Measurements from ENCODE around the gene KIF19. TPM values are rescaled to one million over a fixed set of nuclear protein-coding genes. Genes with fewer than 3 reads are reported as not detected.
"Not testable (repeated sequence)": the region's sequence is repeated elsewhere in the genome, so short reads cannot be mapped to it uniquely, and the experiment has no call there.

Gene KIF19
- total RNA-seq, 1 donor: not detected

- Histone ChIP-seq H3K4me1 (ENCODE audit: insufficient read depth, low read length) (no peaks in the 10 kb centered on the region), H3K4me2 (ENCODE audit: insufficient read depth, low read length) (no peak overlapping the region), H3K9me3 (ENCODE audit: low read depth, low read length) (no peaks in the 10 kb centered on the region), H3K79me2 (ENCODE audit: insufficient read depth, low read length) (no peaks in the 10 kb centered on the region), H3K27ac (ENCODE audit: low read depth, low read length) (no peak overlapping the region), H3K27me3 (ENCODE audit: insufficient read depth, low read length) (no peaks in the 10 kb centered on the region), H3K36me3 (ENCODE audit: insufficient read depth, low read length) (no peaks in the 10 kb centered on the region), H4K20me1 (ENCODE audit: insufficient read depth, low read length) (no peaks in the 10 kb centered on the region), H2AFZ (ENCODE audit: low read length) (no peak overlapping the region), H3K4me3 (ENCODE audit: insufficient read depth, low read length) (no peak overlapping the region)
- DNase-seq (ENCODE audit: insufficient read length, low spot score, missing footprints): no peak
- no peak for TF ChIP-seq CTCF (IDR thresholded peaks at IDR 0.05; ENCODE audit: extremely low read depth, low read depth, low read length)
These were observed 76.0 kb downstream of the KIF19 start for GRCh38 chr17:74402048-74402447.

GRCh38 chr17:74403512-74404137 lies 77.6 kb downstream of the KIF19 start:
- Histone ChIP-seq H3K27me3 (ENCODE audit: insufficient read depth, low read length) (no peaks in the 10 kb centered on the region), H3K27ac (ENCODE audit: low read depth, low read length) (no peak overlapping the region), H3K9me3 (ENCODE audit: low read depth, low read length) (no peaks in the 10 kb centered on the region), H3K4me3 (ENCODE audit: insufficient read depth, low read length) (no peak overlapping the region), H4K20me1 (ENCODE audit: insufficient read depth, low read length) (no peaks in the 10 kb centered on the region), H2AFZ (ENCODE audit: low read length) (no peak overlapping the region), H3K4me1 (ENCODE audit: insufficient read depth, low read length) (no peaks in the 10 kb centered on the region), H3K79me2 (ENCODE audit: insufficient read depth, low read length) (no peaks in the 10 kb centered on the region), H3K36me3 (ENCODE audit: insufficient read depth, low read length) (no peaks in the 10 kb centered on the region), H3K4me2 (ENCODE audit: insufficient read depth, low read length) (no peak overlapping the region)
- TF ChIP-seq CTCF (IDR thresholded peaks at IDR 0.05; ENCODE audit: extremely low read depth, low read depth, low read length): no peak
- DNase-seq (ENCODE audit: insufficient read length, low spot score, missing footprints): peak; percentile 25

GRCh38 chr17:74404218-74404617 lies 78.2 kb downstream of the KIF19 start:
- no peaks in the 10 kb centered on the region for H4K20me1 ChIP-seq (ENCODE audit: insufficient read depth, low read length)
- no peak for DNase-seq (ENCODE audit: insufficient read length, low spot score, missing footprints)
- no peak overlapping the region for H3K4me3 ChIP-seq (ENCODE audit: insufficient read depth, low read length)
- no peaks in the 10 kb centered on the region for H3K9me3 ChIP-seq (ENCODE audit: low read depth, low read length)
- no peak overlapping the region for H2AFZ ChIP-seq (ENCODE audit: low read length)
- no peak overlapping the region for H3K27ac ChIP-seq (ENCODE audit: low read depth, low read length)
- no peaks in the 10 kb centered on the region for H3K79me2 ChIP-seq (ENCODE audit: insufficient read depth, low read length)
- TF ChIP-seq CTCF (IDR thresholded peaks at IDR 0.05; ENCODE audit: extremely low read depth, low read depth, low read length): no peak
- no peaks in the 10 kb centered on the region for H3K4me1 ChIP-seq (ENCODE audit: insufficient read depth, low read length)
- H3K27me3 ChIP-seq (ENCODE audit: insufficient read depth, low read length): no peaks in the 10 kb centered on the region
- no peaks in the 10 kb centered on the region for H3K36me3 ChIP-seq (ENCODE audit: insufficient read depth, low read length)
- no peak overlapping the region for H3K4me2 ChIP-seq (ENCODE audit: insufficient read depth, low read length)

GRCh38 chr17:74404789-74405188 lies 78.8 kb downstream of the KIF19 start:
- no peak for TF ChIP-seq CTCF (IDR thresholded peaks at IDR 0.05; ENCODE audit: extremely low read depth, low read depth, low read length)
- H3K4me2 ChIP-seq (ENCODE audit: insufficient read depth, low read length): no peak overlapping the region
- H4K20me1 ChIP-seq (ENCODE audit: insufficient read depth, low read length): no peaks in the 10 kb centered on the region
- H3K27me3 ChIP-seq (ENCODE audit: insufficient read depth, low read length): no peaks in the 10 kb centered on the region
- H3K36me3 ChIP-seq (ENCODE audit: insufficient read depth, low read length): no peaks in the 10 kb centered on the region
- H3K79me2 ChIP-seq (ENCODE audit: insufficient read depth, low read length): no peaks in the 10 kb centered on the region
- no peak for DNase-seq (ENCODE audit: insufficient read length, low spot score, missing footprints)
- H3K4me1 ChIP-seq (ENCODE audit: insufficient read depth, low read length): no peaks in the 10 kb centered on the region
- H3K9me3 ChIP-seq (ENCODE audit: low read depth, low read length): no peaks in the 10 kb centered on the region
- no peak overlapping the region for H2AFZ ChIP-seq (ENCODE audit: low read length)
- H3K4me3 ChIP-seq (ENCODE audit: insufficient read depth, low read length): no peak overlapping the region
- no peak overlapping the region for H3K27ac ChIP-seq (ENCODE audit: low read depth, low read length)

DNA sequence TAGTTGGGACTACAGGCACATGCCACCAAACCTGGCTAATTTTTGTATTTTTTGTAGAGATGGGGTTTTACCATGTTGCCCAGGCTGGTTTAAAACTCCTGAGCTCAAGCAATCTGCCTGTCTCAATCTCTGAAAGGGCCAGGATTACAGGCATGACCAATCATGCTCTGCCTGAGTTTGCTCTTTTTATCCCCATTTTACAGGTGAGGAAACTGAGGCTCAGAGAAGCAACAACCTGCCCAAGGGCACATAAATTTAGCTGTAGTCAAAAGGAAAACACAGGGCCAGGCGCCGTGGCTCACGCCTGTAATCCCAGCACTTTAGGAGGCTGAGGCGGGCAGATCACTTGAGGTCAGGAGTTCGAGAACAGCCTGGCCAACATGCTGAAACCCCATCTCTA lies 79.3 kb downstream of the KIF19 start:
- not testable (repeated sequence) for H2AFZ ChIP-seq (ENCODE audit: low read length); H3K4me3 ChIP-seq (ENCODE audit: insufficient read depth, low read length); H3K27ac ChIP-seq (ENCODE audit: low read depth, low read length); H3K79me2 ChIP-seq (ENCODE audit: insufficient read depth, low read length); H3K36me3 ChIP-seq (ENCODE audit: insufficient read depth, low read length); H4K20me1 ChIP-seq (ENCODE audit: insufficient read depth, low read length); H3K9me3 ChIP-seq (ENCODE audit: low read depth, low read length); DNase-seq (ENCODE audit: insufficient read length, low spot score, missing footprints); H3K27me3 ChIP-seq (ENCODE audit: insufficient read depth, low read length); H3K4me2 ChIP-seq (ENCODE audit: insufficient read depth, low read length); H3K4me1 ChIP-seq (ENCODE audit: insufficient read depth, low read length)

Measured in osteoblast (primary cell).